Measurements from ENCODE around the gene KDM4C. TPM values are rescaled to one million over a fixed set of nuclear protein-coding genes. Genes with fewer than 3 reads are reported as not detected.

KDM4C gene
- total and polyA plus RNA-seq, 12 donors, result 6.1 to 18.2 (median 14.6) TPM

DNA sequence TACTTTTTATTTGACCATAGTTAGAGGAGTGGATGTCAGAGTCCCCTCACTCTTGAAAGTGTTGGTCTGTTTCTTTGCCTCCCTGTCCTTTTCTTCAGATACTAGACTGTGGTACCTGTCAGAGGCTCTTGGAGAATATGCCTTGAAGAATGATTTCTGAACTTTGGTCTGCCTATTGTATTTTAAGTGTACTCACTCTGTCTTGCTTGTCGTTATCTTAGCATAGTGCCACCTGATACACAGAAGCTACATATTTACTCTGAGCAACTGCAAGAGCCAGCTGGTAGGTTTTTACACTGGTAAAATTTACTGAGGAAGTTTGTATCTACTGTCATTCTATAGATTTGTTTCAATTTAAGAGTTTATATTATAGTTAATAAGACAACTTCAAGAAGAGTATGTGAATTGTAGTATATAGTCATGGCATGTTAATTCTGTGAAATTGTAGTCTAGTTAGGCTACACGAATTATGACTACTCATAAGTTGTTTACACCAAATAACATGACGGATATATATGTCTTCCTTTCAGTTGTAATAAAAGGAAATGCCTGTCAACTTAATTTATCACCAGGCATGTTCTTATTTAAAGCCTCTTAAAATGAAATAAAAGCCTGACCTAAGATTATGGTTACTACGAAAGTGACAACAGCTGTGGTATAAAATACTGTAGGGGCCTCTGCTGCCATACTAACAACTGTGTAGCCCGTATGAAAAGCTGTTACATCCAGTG is 201.7 kb downstream of the KDM4C start:
- DNase-seq (no peak), ATAC-seq (no peak)
- Histone ChIP-seq H3K4me3 (no peak overlapping the region), H3K27ac (no peak overlapping the region), H3K27me3 (no peaks in the 10 kb centered on the region), H3K4me1 (peaks cover 0 to 25% (median 5%) of the 10 kb centered on the region in 9 donors), H3K36me3 (peaks cover 0 to 12% (median 0%) of the 10 kb centered on the region in 9 donors), H3K9me3 (no peaks in the 10 kb centered on the region)
- intact Hi-C loops (cut with DNase I), result no loop called here
- no peak for TF ChIP-seq CTCF (IDR thresholded peaks at IDR 0.05)
- 73 to 77% methylated on average over 5 of the region's 5 CpGs for WGBS, 2 donors

- peaks cover 0 to 15% (median 5%) of the 10 kb centered on the region in 9 donors for H3K4me1 ChIP-seq
- no peaks in the 10 kb centered on the region for H3K9me3 ChIP-seq
- intact Hi-C loops (cut with DNase I), result no loop called here
- no peak overlapping the region for H3K27ac ChIP-seq
- 95 to 97% methylated on average over 3 of the region's 3 CpGs for WGBS, 2 donors
- no peak for TF ChIP-seq CTCF (IDR thresholded peaks at IDR 0.05)
- peaks cover 0 to 12% (median 0%) of the 10 kb centered on the region in 9 donors for H3K36me3 ChIP-seq
- no peaks in the 10 kb centered on the region for H3K27me3 ChIP-seq
- ATAC-seq, result no peak
- DNase-seq, result no peak
- no peak overlapping the region for H3K4me3 ChIP-seq
These were observed 203.0 kb downstream of the KDM4C start for GRCh38 chr9:6960777-6961176.

DNA sequence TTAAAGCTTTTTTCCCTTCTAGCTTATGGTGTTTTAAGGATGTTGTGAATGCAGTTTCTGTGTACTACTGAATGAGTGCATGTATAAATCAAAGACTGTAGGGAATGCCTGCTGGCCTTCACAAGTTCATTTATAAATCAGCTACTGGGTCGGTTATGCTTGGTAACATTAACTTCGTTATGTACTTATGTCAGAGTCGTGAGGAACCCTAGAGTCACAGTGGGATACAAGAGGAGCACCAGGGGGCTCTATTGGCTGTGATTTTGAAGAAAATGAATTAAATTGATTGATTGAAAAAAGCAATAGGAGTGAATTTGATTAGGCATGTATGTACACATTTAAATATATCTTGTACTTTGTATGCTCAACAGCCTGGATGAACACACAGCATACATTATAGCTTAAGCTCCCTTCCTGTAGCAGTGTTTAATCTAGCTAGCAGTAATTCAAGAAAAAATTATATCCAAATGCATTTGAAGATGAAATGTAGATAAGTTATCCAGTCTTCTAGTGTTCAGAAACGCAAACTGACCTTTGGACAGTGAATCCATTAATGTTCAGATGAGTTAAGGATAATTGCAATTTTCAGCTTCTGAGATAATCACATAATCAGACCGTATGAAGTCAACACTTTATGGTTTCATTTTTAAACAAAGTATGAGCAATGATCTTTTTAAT is 204.2 kb downstream of the KDM4C start:
- H3K9me3 ChIP-seq, result no peaks in the 10 kb centered on the region
- peaks cover 0 to 7% (median 4%) of the 10 kb centered on the region in 9 donors for H3K4me1 ChIP-seq
- H3K4me3 ChIP-seq, result no peak overlapping the region
- 87 to 91% methylated on average over 5 of the region's 5 CpGs for WGBS, 2 donors
- H3K27ac ChIP-seq, result no peak overlapping the region
- no peaks in the 10 kb centered on the region for H3K27me3 ChIP-seq
- no peak for TF ChIP-seq CTCF (IDR thresholded peaks at IDR 0.05)
- no peak for DNase-seq
- intact Hi-C loops (cut with DNase I), result no loop called here
- peaks cover 0 to 12% (median 0%) of the 10 kb centered on the region in 9 donors for H3K36me3 ChIP-seq
- no peak for ATAC-seq

DNA sequence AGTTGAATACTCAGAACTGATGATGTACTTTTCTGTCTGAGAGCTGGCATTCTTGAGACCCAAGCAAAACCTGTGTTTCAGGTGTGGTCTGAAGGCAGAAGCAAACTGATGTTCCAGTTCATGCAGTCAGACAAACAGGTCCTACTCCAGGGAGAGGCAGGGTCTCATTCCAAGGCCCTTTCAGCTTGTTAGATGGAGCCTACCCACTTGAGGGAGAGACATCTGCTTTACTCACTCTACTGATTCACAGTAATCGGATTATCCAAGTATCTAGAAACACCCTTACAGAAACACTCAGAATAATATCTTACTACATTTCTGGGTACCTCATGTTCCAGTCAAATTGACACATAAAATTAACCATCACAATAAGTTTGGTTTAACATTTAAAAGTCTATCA is 207.8 kb downstream of the KDM4C start:
- no peaks in the 10 kb centered on the region for H3K9me3 ChIP-seq
- no peaks in the 10 kb centered on the region for H3K27me3 ChIP-seq
- intact Hi-C loops (cut with DNase I), result no loop called here
- DNase-seq (no peak), ATAC-seq (no peak)
- 96 to 97% methylated on average over 1 of the region's 1 CpG for WGBS, 2 donors
- peaks cover 0 to 8% (median 0%) of the 10 kb centered on the region in 9 donors for H3K36me3 ChIP-seq
- no peak overlapping the region for H3K4me3 ChIP-seq
- no peak for TF ChIP-seq CTCF (IDR thresholded peaks at IDR 0.05)
- peaks cover 0 to 1% (median 0%) of the 10 kb centered on the region in 9 donors for H3K4me1 ChIP-seq
- H3K27ac ChIP-seq, result no peak overlapping the region
